GM18517 (cell line): Measurements from ENCODE around the gene FNBP1.

Experiments
- ATAC-seq: cut with Tn5 transposase; IDR thresholded peaks from one replicate; pipeline ENCODE4 v1.9.1; 2021; ENCODE audit warnings: mild to moderate bottlenecking, moderate library complexity; ENCODE audit not compliant: unreplicated experiment

FNBP1 gene

GRCh38 chr9:129839324-129840023 is 203.5 kb downstream of the FNBP1 start:
- no peak for ATAC-seq

DNA sequence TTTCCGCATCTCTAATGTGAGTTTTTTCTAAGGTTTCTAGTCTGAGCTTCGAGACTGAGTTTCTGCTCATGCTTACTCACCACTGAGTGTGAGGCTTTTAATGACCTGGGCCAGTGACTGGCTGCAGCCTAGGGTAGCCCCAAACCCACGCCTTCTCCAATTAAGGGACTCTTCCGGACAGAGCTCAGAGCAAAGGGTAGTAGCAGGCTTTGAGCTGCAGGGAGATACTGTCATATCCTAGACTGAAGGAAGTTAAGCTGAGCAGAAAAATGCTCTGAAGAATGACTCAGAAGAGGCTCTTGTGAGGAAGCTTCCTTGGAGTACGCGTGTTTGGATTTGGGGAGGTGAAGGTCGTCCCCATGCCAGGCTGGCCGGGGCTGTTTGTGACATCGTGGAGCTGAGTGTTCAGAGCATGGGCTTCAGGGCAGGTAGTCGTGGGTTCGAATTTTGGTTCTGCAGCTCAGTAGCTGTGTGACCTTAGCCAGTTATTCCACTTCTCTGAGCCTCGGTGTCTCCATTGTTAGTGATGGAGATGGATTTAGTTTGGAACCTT is 204.2 kb downstream of the FNBP1 start:
- no peak for ATAC-seq
